Stomach (tissue), 9 donors: Measurements from ENCODE around the gene PRPF6. TPM values are rescaled to one million over a fixed set of nuclear protein-coding genes. Genes with fewer than 3 reads are reported as not detected.
"Not testable (repeated sequence)": the region's sequence is repeated elsewhere in the genome, so short reads cannot be mapped to it uniquely, and the experiment has no call there.

ENCODE experiments used
- DNase-seq, 2 donors: peaks; one replicate each; pipeline versions ENCODE4 v3.0.0 to v3.0.0-alpha.2; 2013 to 2019
- H3K27ac ChIP-seq, 5 donors: fragments of 200-600 bp in 4 of 5; sonication (generic) in 4 of 5; one replicate each; pipeline ENCODE4 v1.5.1; 2013 to 2019; ENCODE audit warnings: mild to moderate bottlenecking in 1 of 5, moderate library complexity in 1 of 5
- H3K27me3 ChIP-seq, 3 donors: fragments of 200-600 bp; sonication (generic); one replicate each; pipeline ENCODE4 v1.5.1; 2017 to 2019; ENCODE audit warnings: mixed run types in 1 of 3
- H3K36me3 ChIP-seq, 4 donors: fragments of 200-600 bp; sonication (generic); 1 replicate in 3 of 4; 2 replicates in 1 of 4; pipeline ENCODE4 v1.5.1; 2016 to 2019
- H3K4me1 ChIP-seq, 4 donors: fragments of 200-600 bp; sonication (generic); one replicate each; pipeline ENCODE4 v1.5.1; 2016 to 2019
- H3K4me3 ChIP-seq, 4 donors: fragments of 200-600 bp; sonication (generic) in 3 of 4; one replicate each; pipeline ENCODE4 v1.5.1; 2016 to 2019; ENCODE audit warnings: mild to moderate bottlenecking in 1 of 4
- H3K9me3 ChIP-seq, 4 donors: fragments of 200-600 bp; sonication (generic); one replicate each; pipeline ENCODE4 v1.5.1; 2016 to 2019
- EP300 ChIP-seq: sonication (generic); formaldehyde crosslinking; IDR thresholded peaks from one replicate; pipeline ENCODE4 v1.6.1; 2017; ENCODE audit warnings: antibody characterized with exemption
- POLR2A ChIP-seq, 4 donors: fragments of 450-650 bp; IDR thresholded peaks; one replicate each; pipeline ENCODE4 v1.6.1; 2016; ENCODE audit warnings: antibody characterized with exemption in 4 of 4, control low read depth in 2 of 4, mild to moderate bottlenecking in 1 of 4, moderate library complexity in 1 of 4
- POLR2AphosphoS5 ChIP-seq, 3 donors: sonication (generic); formaldehyde crosslinking; IDR thresholded peaks; one replicate each; pipeline ENCODE4 v1.6.1; 2016; ENCODE audit warnings: antibody characterized with exemption in 3 of 3
- WGBS, 5 donors: extraction: QIAGEN DNeasy Blood & Tissue Kit in 3 of 5; methylation state at CpG; one replicate each; pipeline versions ENCODE4 v1.1.5 to v1.1.7; 2013 to 2018; 5-methylcytosine and 5-hydroxymethylcytosine counted together
- intact Hi-C: fragments of 100-400 bp; cut with DNase I; formaldehyde crosslinking; loops from one replicate; pipeline ENCODE4 v1.15.1; 2023; ENCODE audit warnings: low total_unique reads
- polyA plus RNA-seq, 3 donors: library from polyadenylated mRNA; stranded (reverse); fragments of 200-250 nt; gene quantifications; one replicate each; pipeline ENCODE4 v1.2.3, GENCODE V29; 2013
- total RNA-seq, 5 donors: library from RNA; depleted of rRNA; stranded (reverse); fragments of >200 nt; gene quantifications; one replicate each; pipeline versions ENCODE4 v1.1.0 to v1.2.3, GENCODE V29; 2014 to 2016
- TF ChIP-seq, protein P1 (sequence below), 7 experiments: fragments of 450-650 bp in 4 of 7; fragments of 200-600 bp in 3 of 7; sonication (generic) in 3 of 7; IDR thresholded peaks; one replicate each; pipeline ENCODE4 v1.5.1; 2016 to 2019; ENCODE audit warnings: antibody characterized with exemption in 7 of 7, control low read depth in 2 of 7, mild to moderate bottlenecking in 1 of 7
- donor health status: healthy with polysubstance abuse.
- donor health status: Bipolar disorder and iron deficiency.
- donor health status: healthy.

Gene PRPF6
- total and polyA plus RNA-seq, 8 donors: 27.0 to 67.4 (median 39.6) TPM

DNA sequence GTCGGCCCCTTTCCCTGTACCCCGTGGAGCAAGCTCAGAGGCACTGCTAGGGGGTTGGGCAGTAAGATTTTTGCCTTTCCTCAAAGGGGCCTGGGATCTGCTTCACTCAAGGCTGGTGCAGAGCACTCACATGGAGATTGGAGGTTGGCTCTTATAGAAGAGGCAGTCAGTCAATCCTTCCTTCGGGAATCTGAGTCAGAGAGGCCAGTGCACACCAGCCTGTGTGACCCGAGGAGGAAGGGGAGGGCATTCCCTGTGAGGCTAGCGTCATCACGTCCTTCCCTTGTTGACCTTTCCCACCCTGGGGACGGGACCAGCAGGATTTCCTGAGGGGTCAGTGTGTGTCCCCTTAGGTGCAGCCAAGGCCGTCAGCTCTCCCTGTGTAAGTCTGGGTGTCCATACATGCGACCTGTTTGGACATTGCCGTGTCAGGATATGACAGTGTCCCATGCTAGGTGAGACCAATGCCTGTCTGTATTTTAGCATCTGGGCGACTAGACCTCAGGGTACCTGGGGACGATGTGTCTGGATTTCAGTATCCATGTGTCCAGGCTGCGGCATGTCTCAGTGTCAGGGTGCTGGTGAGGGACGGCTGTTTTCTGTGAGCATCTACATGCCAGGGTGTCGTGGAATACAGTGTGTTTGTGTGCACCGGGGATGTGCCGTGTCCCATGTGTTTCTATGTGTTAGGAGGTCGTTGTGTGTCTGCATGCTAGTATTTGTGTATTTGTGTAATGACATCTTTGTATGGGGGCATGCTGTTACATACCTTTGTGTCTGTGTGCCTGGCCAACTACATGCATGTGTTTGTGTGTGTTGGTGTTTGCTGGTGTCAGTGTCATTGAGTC is 8.4 kb upstream of the PRPF6 start:
- intact Hi-C loops: loop anchor here (5.0 kb wide), 1 partner anchor 435 kb away; the partner anchor contains the start of gene PTK6
- no peaks in the 10 kb centered on the region for H3K9me3 ChIP-seq
- H3K4me1 ChIP-seq: peaks cover 21 to 44% (median 38%) of the 10 kb centered on the region in 4 donors
- no peaks in the 10 kb centered on the region for H3K27me3 ChIP-seq
- no peak for TF ChIP-seq POLR2A (IDR thresholded peaks at IDR 0.05)
- DNase-seq: peak in 1 of 2 donors; percentile 29
- H3K27ac ChIP-seq: no peak overlapping the region
- whole genome bisulfite sequencing, 5 donors: 72 to 80% (median 73%) methylated on average over 14 to 18 of the region's 18 CpGs
- H3K4me3 ChIP-seq: no peak overlapping the region
- peaks cover 0 to 16% (median 3%) of the 10 kb centered on the region in 4 donors for H3K36me3 ChIP-seq

DNA sequence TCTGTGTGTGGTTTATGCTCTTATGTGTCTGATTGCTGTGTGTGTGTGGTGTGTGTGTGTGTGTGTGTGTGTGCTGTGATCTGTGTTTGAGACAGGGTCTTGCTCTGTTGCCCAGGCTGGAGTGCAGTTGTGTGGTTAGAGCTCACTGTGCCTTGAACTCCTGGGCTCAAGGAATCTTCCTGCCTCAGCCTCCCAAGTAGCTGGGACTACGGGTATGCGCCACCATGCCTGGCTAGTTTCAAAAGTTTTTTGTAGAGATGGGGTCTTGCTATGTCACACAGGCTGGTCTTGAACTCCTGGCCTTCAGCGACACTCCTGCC is 7.8 kb upstream of the PRPF6 start:
- H3K27ac ChIP-seq: no peak overlapping the region
- WGBS, 5 donors: 89 to 100% (median 96%) methylated on average over 1 to 3 of the region's 3 CpGs
- no peaks in the 10 kb centered on the region for H3K27me3 ChIP-seq
- TF ChIP-seq EP300 (no peak), POLR2A (IDR thresholded peaks at IDR 0.05) (no peak), POLR2AphosphoS5 (IDR thresholded peaks at IDR 0.05) (no peak)
- TF ChIP-seq, protein P1, sequence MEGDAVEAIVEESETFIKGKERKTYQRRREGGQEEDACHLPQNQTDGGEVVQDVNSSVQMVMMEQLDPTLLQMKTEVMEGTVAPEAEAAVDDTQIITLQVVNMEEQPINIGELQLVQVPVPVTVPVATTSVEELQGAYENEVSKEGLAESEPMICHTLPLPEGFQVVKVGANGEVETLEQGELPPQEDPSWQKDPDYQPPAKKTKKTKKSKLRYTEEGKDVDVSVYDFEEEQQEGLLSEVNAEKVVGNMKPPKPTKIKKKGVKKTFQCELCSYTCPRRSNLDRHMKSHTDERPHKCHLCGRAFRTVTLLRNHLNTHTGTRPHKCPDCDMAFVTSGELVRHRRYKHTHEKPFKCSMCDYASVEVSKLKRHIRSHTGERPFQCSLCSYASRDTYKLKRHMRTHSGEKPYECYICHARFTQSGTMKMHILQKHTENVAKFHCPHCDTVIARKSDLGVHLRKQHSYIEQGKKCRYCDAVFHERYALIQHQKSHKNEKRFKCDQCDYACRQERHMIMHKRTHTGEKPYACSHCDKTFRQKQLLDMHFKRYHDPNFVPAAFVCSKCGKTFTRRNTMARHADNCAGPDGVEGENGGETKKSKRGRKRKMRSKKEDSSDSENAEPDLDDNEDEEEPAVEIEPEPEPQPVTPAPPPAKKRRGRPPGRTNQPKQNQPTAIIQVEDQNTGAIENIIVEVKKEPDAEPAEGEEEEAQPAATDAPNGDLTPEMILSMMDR (IDR thresholded peaks at IDR 0.05): no peak
- peaks cover 21 to 48% (median 41%) of the 10 kb centered on the region in 4 donors for H3K4me1 ChIP-seq
- H3K9me3 ChIP-seq: no peaks in the 10 kb centered on the region
- intact Hi-C loops: loop anchor here (5.0 kb wide), 1 partner anchor 436 kb away; the partner anchor contains the start of gene PTK6
- no peak overlapping the region for H3K4me3 ChIP-seq
- H3K36me3 ChIP-seq: peaks cover 0 to 12% (median 0%) of the 10 kb centered on the region in 4 donors
- DNase-seq: no peak

DNA sequence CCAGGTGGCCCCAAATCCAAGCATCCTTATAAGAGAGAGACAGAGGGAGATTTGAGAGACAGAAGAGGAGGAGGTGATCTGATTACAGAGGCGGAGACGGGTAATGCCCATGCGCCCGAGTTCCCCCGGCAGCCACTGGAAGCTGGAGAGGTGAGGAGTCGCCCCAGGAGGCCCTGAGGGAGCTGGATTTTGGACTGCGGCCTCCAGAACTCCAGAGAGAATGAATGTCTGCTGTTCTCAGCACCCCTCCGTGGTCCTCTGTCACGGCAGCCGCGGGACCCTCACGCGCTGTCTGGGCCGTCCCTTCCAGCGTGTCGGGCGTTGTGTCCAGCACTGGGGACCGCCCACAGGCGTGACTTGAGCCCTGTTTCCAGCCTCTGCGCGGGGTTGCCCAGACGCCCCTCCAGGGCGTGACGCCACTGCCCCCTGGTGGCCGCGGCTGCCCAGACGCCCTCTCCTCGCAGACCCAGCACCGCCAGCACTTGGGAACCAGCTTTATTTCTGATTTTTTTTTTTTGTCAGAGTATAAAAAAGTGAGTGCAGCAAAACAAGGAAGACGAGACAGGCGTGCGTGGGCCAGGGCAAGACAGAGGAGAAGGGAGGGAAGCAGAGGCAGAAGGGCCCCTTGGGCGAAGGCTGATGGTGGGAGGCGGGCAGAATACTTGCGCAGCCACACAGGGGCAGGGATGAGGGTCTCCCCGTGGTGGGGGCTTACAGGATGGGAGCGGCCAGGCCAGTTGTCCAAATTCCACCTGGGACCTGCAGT is 7.1 kb upstream of the PRPF6 start:
- Histone ChIP-seq H3K27me3 (peaks cover 0 to 3% (median 0%) of the 10 kb centered on the region in 3 donors), H3K4me1 (peaks cover 23 to 48% (median 42%) of the 10 kb centered on the region in 4 donors), H3K9me3 (no peaks in the 10 kb centered on the region), H3K36me3 (peaks cover 0 to 10% (median 0%) of the 10 kb centered on the region in 4 donors), H3K27ac (peak overlapping the region; percentile 27 to 68 (median 41)), H3K4me3 (peak overlapping the region; percentile 29 to 36 (median 32))
- TF ChIP-seq POLR2A (IDR thresholded peaks at IDR 0.05) (no peak), POLR2AphosphoS5 (IDR thresholded peaks at IDR 0.05) (peak in 1 of 3 donors; percentile 75)
- TF ChIP-seq, protein P1 (IDR thresholded peaks at IDR 0.05): peak in 5 of 7 experiments; percentile 95 to 100 (median 98)
- intact Hi-C loops: loop anchor here (5.0 kb wide), 1 partner anchor 437 kb away; the partner anchor contains the start of gene PTK6
- WGBS, 5 donors: 13 to 20% (median 14%) methylated on average over 26 to 37 of the region's 37 CpGs
- peak; percentile 90 to 96 for DNase-seq

DNA sequence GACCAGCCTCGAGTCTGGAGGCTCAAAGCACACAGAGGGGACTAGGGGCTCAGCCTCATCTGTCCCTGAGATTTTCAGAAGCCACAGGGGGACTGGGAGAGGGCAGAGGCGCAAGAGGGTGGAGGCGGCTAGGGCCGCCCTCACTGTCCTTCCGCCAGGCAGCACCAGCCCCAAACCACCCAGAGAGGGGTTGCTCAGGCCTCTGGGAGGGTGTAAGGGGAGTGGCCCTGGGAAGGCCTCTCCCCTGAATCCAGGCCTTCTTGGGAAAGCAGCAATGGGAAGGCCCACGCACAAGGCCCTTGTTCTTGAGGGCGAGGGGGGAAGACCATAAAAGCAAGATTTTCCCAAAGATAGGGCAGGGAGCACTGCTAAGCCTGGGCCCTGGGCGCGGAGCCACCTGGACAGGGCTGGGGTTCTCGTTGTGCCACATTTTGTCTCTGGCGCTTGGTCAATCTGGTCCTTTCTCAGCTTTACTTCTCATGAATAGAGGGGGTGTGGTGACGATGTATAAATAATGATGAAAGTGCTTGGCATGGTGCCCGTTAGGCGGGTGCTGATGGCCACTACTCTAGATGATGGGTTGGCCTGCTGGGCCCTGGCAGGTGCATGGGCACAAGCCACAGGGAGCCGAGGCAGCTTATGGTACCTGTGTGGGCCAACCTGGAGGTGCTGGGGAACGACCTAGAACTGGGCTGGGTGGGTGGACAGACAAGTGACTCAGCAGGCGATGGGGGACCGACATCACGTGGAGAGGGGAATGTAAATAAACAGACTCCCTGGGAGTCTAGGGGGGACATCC is 6.3 kb upstream of the PRPF6 start:
- Histone ChIP-seq H3K36me3 (peaks cover 0 to 10% (median 0%) of the 10 kb centered on the region in 4 donors), H3K4me1 (peaks cover 18 to 49% (median 43%) of the 10 kb centered on the region in 4 donors), H3K27me3 (peaks cover 0 to 7% (median 0%) of the 10 kb centered on the region in 3 donors), H3K27ac (peak overlapping the region in 2 of 5 donors; percentile 18 to 28), H3K4me3 (peak overlapping the region in 1 of 4 donors; percentile 36), H3K9me3 (no peaks in the 10 kb centered on the region)
- WGBS, 5 donors: 49 to 58% (median 55%) methylated on average over 19 of the region's 19 CpGs
- intact Hi-C loops: loop anchor here (5.0 kb wide), 1 partner anchor 437 kb away; the partner anchor contains the start of gene PTK6
- TF ChIP-seq EP300 (no peak), POLR2AphosphoS5 (IDR thresholded peaks at IDR 0.05) (no peak), POLR2A (IDR thresholded peaks at IDR 0.05) (no peak)
- TF ChIP-seq, protein P1 (IDR thresholded peaks at IDR 0.05): no peak
- DNase-seq: peak; percentile 62 to 64

DNA sequence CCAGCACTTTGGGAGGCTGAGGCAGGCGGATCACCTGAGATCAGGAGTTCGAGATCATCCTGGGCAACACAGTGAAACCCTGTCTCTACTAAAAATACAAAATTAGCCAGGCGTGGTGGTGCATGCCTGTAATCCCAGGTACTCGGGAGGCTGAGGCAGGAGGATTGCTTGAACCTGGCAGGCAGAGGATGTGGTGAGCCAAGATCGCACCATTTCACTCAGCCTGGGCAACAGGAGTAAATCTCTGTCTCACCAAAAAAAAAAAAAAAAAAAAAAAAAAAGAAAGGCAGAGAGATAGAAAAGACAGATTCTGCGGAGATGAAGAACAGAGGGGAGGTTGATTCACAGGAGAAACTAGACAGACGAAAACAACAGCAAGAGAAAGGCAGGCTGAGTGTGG is 4.4 kb upstream of the PRPF6 start:
- DNase-seq, H3K4me3 ChIP-seq, H3K27me3 ChIP-seq, H3K27ac ChIP-seq, H3K9me3 ChIP-seq, intact Hi-C loops: not testable (repeated sequence)
- 86 to 95% (median 93%) methylated on average over 6 to 7 of the region's 7 CpGs for WGBS, 5 donors
- H3K4me1 ChIP-seq: peaks cover 26 to 56% (median 51%) of the 10 kb centered on the region in 4 donors
- peaks cover 0 to 10% (median 0%) of the 10 kb centered on the region in 4 donors for H3K36me3 ChIP-seq
